Panc1 (cell line): ENCODE data around the gene SLC8A1. TPM values are rescaled to one million over a fixed set of nuclear protein-coding genes. Genes with fewer than 3 reads are reported as not detected.

Experiments used
- ATAC-seq: fragments of 200-7000 bp; cut with Tn5 transposase; 2 replicates; pipeline ENCODE4 v1.9.1; 2020; ENCODE audit warnings: mild to moderate bottlenecking, moderate library complexity
- BruUV-seq: library from RNA; stranded (reverse); fragments of 400-500 nt; replicated peaks from 2 replicates; lab custom pipeline; 2021; lab: Mats Ljungman, UMichigan
- CTCF ChIA-PET: fragments of 300-600 bp; sonication (Branson Sonifier 250); formaldehyde crosslinking; loops from one replicate; lab custom pipeline; 2022; ENCODE audit warnings: antibody characterized with exemption; lab: Charles Lee
- POLR2A ChIA-PET: fragments of 300-600 bp; sonication (Branson Sonifier 250); formaldehyde crosslinking; loops from one replicate; lab custom pipeline; 2022; ENCODE audit warnings: antibody characterized with exemption; lab: Charles Lee
- DNase-seq: peaks from one replicate; pipeline ENCODE4 v3.0.0-alpha.2; 2010; ENCODE audit warnings: low read depth, low spot score
- H3K27ac ChIP-seq: 2 replicates; pipeline ENCODE4 v1.5.1; 2011; ENCODE audit warnings: mild to moderate bottlenecking, low read length, inconsistent platforms
- H3K27me3 ChIP-seq: fragments of 200-500 bp; sonication (Bioruptor generic); 2 replicates; pipeline ENCODE4 v1.6.0; 2014; ENCODE audit warnings: low read length, inconsistent platforms; ENCODE audit not compliant: control insufficient read depth, insufficient read depth
- H3K36me3 ChIP-seq: fragments of 200-500 bp; sonication (Bioruptor generic); 2 replicates; pipeline ENCODE4 v1.5.1; 2014; ENCODE audit warnings: inconsistent platforms, mild to moderate bottlenecking, low read length, moderate library complexity; ENCODE audit not compliant: control insufficient read depth, insufficient read depth
- H3K4me1 ChIP-seq: 2 replicates; pipeline ENCODE4 v1.5.1; 2011; ENCODE audit warnings: inconsistent platforms, mild to moderate bottlenecking, low read length, moderate library complexity; ENCODE audit not compliant: control insufficient read depth, insufficient read depth
- H3K4me3 ChIP-seq, 2 experiments: 2 replicates each; pipeline ENCODE4 v1.5.1; 2011 to 2012; ENCODE audit warnings: low read depth in 2 of 2, low read length in 2 of 2, mild to moderate bottlenecking in 2 of 2, inconsistent platforms in 1 of 2, moderate library complexity in 1 of 2
- H3K9me3 ChIP-seq: fragments of 200-500 bp; sonication (Bioruptor generic); 2 replicates; pipeline ENCODE4 v1.5.1; 2014; ENCODE audit warnings: low read depth, mild to moderate bottlenecking, inconsistent platforms, low read length, moderate library complexity; ENCODE audit not compliant: control insufficient read depth, insufficient read depth
- CTCF ChIP-seq: fragments of 450-650 bp; IDR thresholded peaks from 2 replicates; pipeline ENCODE4 v1.5.1; 2017; ENCODE audit warnings: mild to moderate bottlenecking
- POLR2AphosphoS5 ChIP-seq: IDR thresholded peaks from 2 replicates; pipeline ENCODE4 v1.6.1; 2012; ENCODE audit warnings: mild to moderate bottlenecking, low read depth, low read length, moderate library complexity
- REST ChIP-seq, 2 experiments: IDR thresholded peaks; 2 replicates each; pipeline ENCODE4 v1.6.1; 2011 to 2012; ENCODE audit warnings: low read depth in 2 of 2, control low read depth in 1 of 2, low read length in 1 of 2, mild to moderate bottlenecking in 1 of 2, moderate library complexity in 1 of 2; ENCODE audit not compliant: insufficient read depth in 1 of 2
- SIN3A ChIP-seq: IDR thresholded peaks from 2 replicates; pipeline ENCODE4 v1.6.1; 2012; ENCODE audit warnings: low read depth, mild to moderate bottlenecking, low read length, moderate library complexity, borderline replicate concordance; ENCODE audit not compliant: insufficient read depth
- TCF7L2 ChIP-seq: IDR thresholded peaks from 2 replicates; pipeline ENCODE4 v1.6.1; 2011; ENCODE audit warnings: mild to moderate bottlenecking, low read depth, low read length, inconsistent platforms
- in situ Hi-C: cut with HindIII; loops from 2 replicates; pipeline ENCODE4 v1.10.0; 2016; ENCODE audit warnings: low sequenced_read_pairs, low pct_unique_long_range_greater_than_20kb
- intact Hi-C: fragments of 100-400 bp; cut with micrococcal nuclease; formaldehyde crosslinking; loops from one replicate; pipeline ENCODE4 v1.10.0; 2022; ENCODE audit not compliant: unreplicated experiment
- total RNA-seq: library from RNA; stranded (reverse); gene quantifications from one replicate; pipeline ENCODE4 v1.2.1, GENCODE V29; 2021; ENCODE audit not compliant: unreplicated experiment

The SLC8A1 gene
- total RNA-seq, 1 experiment from 2014 or later: 0.59 TPM

- ChIA-PET CTCF (no interaction called here), POLR2A (no interaction called here)
- no peaks in the 10 kb centered on the region for H3K4me1 ChIP-seq
- H3K36me3 ChIP-seq: no peaks in the 10 kb centered on the region
- ATAC-seq (no peak), DNase-seq (no peak)
- H3K27ac ChIP-seq: no peak overlapping the region
- in situ Hi-C loops (no loop called here), intact Hi-C loops (no loop called here)
- peaks cover 7% of the 10 kb centered on the region for H3K27me3 ChIP-seq
- no peak overlapping the region for H3K4me3 ChIP-seq
- BruUV-seq: no TSS peak
- TF ChIP-seq POLR2AphosphoS5 (no peak), REST (IDR thresholded peaks at IDR 0.05; ENCODE audit: insufficient read depth in 1 of 2, low read depth in 2 of 2, low read length in 1 of 2) (no peak), TCF7L2 (no peak), SIN3A (no peak), CTCF (no peak)
- H3K9me3 ChIP-seq: no peaks in the 10 kb centered on the region
Observed at GRCh38 chr2:40457366-40457765, 5.5 kb upstream of the SLC8A1 start.

- H3K4me3 ChIP-seq: no peak overlapping the region
- in situ Hi-C loops: no loop called here
- CTCF ChIA-PET: no interaction called here
Observed at GRCh38 chr2:40456926-40457325, 5.0 kb upstream of the SLC8A1 start.

More at GRCh38 chr2:40456926-40457325, 5.0 kb upstream of the SLC8A1 start:
- Histone ChIP-seq H3K36me3 (no peaks in the 10 kb centered on the region), H3K9me3 (no peaks in the 10 kb centered on the region), H3K27ac (no peak overlapping the region), H3K27me3 (peaks cover 7% of the 10 kb centered on the region), H3K4me1 (no peaks in the 10 kb centered on the region)
- POLR2A ChIA-PET: no interaction called here
- no peak for DNase-seq
- intact Hi-C loops: no loop called here
- ATAC-seq: no peak
- no TSS peak for BruUV-seq
- TF ChIP-seq CTCF: no peak
- TF ChIP-seq TCF7L2: no peak
- TF ChIP-seq REST (IDR thresholded peaks at IDR 0.05; ENCODE audit: insufficient read depth in 1 of 2, low read depth in 2 of 2, low read length in 1 of 2): no peak
- no peak for TF ChIP-seq SIN3A
- no peak for TF ChIP-seq POLR2AphosphoS5
